Measurements from ENCODE around the gene BCL3.
"Not testable (repeated sequence)": the region's sequence is repeated elsewhere in the genome, so short reads cannot be mapped to it uniquely, and the experiment has no call there.

- TF ChIP-seq, protein P1, sequence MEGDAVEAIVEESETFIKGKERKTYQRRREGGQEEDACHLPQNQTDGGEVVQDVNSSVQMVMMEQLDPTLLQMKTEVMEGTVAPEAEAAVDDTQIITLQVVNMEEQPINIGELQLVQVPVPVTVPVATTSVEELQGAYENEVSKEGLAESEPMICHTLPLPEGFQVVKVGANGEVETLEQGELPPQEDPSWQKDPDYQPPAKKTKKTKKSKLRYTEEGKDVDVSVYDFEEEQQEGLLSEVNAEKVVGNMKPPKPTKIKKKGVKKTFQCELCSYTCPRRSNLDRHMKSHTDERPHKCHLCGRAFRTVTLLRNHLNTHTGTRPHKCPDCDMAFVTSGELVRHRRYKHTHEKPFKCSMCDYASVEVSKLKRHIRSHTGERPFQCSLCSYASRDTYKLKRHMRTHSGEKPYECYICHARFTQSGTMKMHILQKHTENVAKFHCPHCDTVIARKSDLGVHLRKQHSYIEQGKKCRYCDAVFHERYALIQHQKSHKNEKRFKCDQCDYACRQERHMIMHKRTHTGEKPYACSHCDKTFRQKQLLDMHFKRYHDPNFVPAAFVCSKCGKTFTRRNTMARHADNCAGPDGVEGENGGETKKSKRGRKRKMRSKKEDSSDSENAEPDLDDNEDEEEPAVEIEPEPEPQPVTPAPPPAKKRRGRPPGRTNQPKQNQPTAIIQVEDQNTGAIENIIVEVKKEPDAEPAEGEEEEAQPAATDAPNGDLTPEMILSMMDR (IDR thresholded peaks at IDR 0.05 in 4 of 5, conservative IDR thresholded peaks at IDR 0.05 in 1 of 5): not testable (repeated sequence)
- TF ChIP-seq POLR2A (IDR thresholded peaks at IDR 0.05): not testable (repeated sequence)
Measured at GRCh38 chr19:44721369-44721768, 27.1 kb upstream of the BCL3 start.
